IPS-NIHi7 (cell line): Measurements from ENCODE around the gene AP4B1.
"Not testable (repeated sequence)": the region's sequence is repeated elsewhere in the genome, so short reads cannot be mapped to it uniquely, and the experiment has no call there.

ENCODE experiments used
- DNase-seq: peaks from one replicate; pipeline ENCODE4 v3.0.0; 2012; ENCODE audit warnings: mixed read lengths; ENCODE audit errors: extremely low spot score

The AP4B1 gene

DNA sequence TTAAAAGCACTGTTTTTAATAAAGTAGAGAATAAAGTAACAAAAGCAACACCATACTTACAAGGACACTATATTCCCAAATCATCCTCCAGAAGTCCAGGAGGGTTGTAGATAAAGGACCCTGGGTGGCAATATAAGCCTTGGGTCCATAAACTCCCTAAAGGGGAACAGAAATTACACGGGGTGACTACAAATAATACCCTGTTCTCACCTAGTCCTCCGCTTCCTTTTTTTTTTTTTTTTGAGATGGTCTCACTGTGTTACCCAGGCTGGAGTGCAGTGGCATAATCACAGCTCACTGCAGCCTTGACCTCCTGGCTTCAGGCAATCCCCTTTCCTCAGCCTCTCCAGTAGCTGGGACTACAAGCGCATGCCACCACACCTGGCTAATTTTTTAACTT lies 46.2 kb downstream of the AP4B1 start:
- no peak for DNase-seq

DNA sequence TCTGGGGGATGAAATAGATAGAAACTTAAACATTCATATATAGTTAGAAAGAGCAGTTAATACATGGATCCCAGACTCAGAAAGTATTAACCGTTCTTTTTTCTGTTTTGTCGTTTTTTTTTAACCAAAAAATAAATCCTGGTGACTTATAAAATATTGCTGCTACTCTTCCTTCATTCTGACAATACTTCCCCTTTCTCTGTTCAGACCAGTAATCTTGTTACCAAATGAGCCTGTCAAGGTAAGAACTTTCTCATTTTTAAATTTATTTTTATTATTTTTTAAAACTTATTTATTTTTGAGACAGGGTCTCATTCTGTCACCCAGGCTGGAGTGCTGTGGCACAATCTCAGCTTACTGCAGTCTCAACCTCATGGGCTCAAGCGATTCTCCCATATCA lies 46.8 kb downstream of the AP4B1 start:
- DNase-seq, result no peak

DNA sequence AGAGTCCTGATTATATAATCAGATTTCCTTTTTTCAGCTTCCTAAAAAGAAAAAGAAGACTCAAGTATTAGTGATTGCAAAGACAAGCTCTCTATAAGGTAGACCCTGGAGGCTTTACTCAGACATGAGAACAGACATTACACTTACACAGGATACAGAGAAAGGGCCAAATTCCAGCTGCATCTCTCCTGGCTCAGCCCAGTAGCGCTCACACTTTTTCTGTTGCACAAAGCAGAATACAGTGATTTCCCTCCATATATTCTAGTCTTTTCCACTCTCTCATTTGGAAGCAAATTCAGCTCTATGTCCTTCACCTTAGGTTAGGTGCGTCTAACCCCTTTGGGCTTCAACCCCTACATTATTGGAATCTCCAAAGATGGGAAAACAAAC lies 48.2 kb downstream of the AP4B1 start:
- DNase-seq, result no peak

DNA sequence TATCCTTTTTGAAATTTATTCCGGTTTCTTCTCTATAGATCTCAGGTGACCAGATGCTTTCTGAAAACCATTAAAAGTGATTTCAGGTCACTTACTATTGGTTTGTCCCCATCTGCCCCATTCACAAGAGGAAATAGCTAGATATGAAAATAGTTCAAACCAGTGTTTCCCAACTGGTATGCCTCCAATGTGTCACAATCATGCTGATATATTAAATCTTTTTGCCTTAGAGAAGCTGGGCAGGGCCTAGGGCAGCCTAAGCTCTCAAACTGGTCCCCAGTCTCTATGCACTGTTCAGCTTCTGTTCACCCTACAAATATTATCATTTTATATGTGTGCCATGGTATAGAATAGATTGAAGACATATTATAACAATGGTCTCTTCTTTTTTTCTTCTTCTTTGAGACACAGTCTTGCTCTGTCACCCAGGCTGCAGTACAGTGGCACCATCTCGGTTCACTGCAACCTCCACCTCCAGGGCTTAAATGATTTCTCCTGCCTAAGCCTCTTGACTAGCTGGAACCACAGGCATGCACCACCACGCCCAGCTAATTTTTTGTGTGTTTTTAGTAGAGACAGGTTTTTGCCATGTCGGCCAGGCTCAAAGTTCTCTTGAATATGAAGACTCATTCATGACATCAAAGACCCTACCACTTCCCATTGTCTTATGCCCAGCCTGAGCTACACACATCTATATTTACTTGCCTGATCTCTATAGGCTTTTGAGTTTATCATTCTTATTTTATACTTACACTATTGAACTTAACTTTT lies 48.8 kb downstream of the AP4B1 start:
- DNase-seq, result no peak

DNA sequence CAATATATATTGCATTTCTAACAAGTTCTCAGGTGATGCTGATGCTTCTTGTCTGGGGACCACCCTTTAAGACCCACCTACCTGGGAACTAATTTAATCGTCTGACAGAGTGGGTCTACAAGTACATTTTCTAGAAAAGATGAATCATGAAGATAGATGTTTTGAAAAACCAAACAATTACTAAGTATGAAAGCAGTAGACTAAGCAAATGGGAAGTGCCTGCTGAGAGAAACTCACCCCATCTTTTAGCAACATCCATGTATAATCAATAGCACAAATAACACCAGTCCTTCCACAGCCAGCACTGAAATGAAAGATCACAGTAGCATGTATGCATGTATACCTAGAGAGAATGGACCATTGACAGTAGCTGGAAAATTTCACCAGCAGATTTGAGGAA lies 50.4 kb downstream of the AP4B1 start:
- no peak for DNase-seq

DNA sequence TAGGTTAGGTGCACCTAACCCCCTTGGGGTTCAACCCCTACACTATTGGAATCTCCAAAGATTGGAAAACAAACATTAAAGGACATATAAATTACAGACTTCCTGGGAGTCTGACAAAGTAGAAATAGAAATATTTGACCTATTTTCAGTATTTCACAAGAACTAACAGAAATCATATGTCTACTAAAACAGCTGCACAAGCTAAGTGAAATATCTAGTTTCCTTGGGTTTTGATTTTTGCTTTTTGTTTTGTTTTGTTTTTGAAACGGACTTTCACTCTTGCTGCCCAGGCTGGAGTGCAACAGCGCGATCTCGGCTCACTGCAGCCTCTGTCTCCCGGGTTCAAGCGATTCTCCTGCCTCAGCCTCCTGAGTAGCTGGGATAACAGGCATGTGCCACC lies 51.9 kb downstream of the AP4B1 start:
- DNase-seq, result not testable (repeated sequence)

DNA sequence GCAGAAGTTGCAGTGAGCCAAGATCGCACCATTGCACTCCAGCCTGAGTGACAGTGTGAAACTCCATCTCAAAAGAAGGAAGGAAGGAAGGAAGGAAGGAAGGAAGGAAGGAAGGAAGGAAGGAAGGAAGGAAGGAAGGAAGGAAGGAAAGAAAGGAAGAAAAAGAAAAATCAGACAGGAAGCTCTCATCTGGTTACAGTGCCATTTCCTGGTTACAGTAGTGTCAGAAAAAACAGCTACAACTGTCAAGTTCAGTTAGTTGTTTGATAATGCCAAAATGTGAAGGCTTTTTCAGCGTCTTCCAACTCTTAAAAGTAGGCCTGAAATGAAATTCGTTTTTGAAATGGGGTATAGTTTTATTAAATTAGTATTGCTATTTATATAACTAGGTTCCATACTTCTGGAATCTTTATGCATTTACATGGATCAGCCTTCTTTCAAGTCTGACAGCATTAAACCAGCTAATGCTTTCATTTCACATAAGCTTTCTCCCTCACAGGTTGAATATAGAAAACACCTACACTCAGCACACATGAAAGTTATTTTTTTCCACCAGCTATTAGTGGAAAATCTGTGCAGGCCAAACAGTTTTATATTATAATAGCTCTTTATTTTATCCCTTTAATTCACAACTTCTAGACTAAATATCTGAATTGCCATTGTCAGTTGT lies 54.3 kb downstream of the AP4B1 start:
- no peak for DNase-seq

DNA sequence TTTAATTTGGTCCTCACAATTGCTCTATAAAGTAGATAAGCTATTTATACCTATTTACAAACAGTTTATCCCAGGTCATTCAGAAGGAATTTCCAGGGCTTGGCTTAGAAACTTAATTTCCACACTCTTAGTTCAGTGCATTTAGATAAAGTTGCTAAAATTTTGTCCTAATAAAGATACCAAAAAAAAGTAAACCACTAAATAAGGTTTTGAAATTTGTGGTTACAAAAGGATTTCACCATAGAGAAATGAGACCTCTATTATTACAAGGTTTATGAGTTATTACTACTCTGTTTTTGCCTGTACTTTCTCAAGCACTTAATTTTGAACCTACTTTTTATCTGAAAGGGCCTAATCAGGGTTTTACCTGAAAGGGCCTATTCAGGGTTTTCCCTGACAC lies 55.5 kb downstream of the AP4B1 start:
- DNase-seq, result no peak

DNA sequence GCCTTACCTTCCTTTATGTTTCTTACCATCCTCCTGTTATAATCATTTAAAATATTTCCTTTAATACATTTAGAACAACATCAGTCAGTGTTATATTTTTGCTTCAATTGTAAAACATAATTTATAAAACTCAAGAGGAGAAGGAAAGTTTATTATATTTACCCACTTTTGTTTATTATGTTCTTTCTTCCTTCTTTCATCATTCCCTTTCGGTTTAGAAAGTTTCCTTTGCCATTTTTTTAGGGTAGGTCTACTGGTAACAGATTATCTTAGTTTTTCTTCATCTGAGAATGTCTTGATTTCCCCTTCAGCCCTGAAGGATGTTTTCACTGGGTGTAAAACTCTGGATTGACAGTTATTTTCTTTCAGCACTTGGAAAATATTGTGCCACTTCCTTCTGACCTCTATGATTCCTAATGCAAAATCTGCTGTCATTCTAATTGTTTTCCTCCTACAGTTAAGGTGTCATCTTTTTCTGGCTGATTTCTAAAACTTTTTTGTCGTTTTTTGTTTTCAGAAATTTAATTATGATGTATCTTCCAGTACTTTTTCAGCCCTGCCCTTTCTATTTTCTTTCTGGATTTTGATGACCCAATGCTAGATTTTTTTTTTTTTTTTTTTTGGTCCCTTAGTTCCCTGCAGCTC lies 58.1 kb downstream of the AP4B1 start:
- no peak for DNase-seq
